ENCODE data around the gene EML5. TPM values are rescaled to one million over a fixed set of nuclear protein-coding genes. Genes with fewer than 3 reads are reported as not detected.

The EML5 gene
- total RNA-seq, 1 donor, result under 0.01 TPM

DNA sequence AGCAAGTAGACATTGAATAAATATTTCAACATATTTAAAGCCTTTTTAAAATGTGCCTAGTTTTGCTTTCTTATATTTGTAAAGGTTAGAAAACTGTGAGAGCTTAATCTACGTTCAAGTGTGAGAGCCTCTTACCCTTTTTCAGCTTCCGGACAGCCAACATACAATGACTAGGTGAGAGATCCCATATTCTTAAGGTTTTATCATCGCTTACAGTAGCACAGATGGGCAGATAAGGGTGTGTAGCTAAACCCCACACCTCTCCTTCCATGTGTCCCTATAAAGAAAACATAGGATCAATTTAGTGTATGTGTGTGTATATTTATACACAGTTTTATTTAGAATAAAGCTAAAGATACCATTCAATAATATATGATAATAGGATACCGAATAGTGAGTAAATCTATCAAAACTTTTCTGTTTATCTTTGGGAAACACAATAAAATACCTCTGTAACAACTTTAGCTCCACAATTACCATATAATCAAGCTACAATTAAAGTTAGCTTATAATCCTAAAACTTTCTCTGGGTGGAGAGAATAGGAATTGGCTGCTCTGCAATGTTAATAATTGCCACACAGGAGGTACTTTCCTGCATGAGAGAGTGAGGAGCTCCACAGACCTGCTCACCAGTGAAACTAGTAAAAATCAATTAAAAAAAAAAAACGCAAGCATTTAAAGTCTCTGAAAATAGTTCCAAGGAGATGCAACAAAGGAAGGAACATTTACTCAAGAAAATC is 110.8 kb downstream of the EML5 start:
- DNase-seq (ENCODE audit: low read depth), result no peak
- TF ChIP-seq, protein P1, sequence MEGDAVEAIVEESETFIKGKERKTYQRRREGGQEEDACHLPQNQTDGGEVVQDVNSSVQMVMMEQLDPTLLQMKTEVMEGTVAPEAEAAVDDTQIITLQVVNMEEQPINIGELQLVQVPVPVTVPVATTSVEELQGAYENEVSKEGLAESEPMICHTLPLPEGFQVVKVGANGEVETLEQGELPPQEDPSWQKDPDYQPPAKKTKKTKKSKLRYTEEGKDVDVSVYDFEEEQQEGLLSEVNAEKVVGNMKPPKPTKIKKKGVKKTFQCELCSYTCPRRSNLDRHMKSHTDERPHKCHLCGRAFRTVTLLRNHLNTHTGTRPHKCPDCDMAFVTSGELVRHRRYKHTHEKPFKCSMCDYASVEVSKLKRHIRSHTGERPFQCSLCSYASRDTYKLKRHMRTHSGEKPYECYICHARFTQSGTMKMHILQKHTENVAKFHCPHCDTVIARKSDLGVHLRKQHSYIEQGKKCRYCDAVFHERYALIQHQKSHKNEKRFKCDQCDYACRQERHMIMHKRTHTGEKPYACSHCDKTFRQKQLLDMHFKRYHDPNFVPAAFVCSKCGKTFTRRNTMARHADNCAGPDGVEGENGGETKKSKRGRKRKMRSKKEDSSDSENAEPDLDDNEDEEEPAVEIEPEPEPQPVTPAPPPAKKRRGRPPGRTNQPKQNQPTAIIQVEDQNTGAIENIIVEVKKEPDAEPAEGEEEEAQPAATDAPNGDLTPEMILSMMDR (IDR thresholded peaks at IDR 0.05; ENCODE audit: insufficient read depth, low read length), result no peak
- no peak overlapping the region for H3K4me3 ChIP-seq (ENCODE audit: low read depth, low read length)

DNA sequence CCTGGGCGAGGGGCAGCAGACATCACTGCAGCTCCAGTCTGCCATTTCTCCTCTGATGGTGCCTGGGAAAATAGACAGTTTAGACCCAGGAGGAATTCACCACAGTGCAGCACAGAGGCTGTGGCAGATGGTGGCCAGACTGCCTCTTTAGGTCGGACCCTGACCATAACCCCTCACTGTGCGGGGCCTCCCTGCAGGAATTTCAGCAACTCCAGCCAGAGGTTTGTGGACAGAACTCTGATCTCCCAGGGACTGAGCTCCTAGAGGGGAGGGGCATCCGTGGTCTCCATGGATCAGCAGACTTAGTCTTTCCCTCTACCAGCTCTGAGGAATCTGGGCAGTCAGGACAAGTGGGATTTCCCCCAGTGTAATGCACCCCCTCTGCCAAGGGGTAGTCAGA is 123.4 kb downstream of the EML5 start:
- H3K4me3 ChIP-seq (ENCODE audit: low read depth, low read length), result no peak overlapping the region
- DNase-seq (ENCODE audit: low read depth), result no peak
- TF ChIP-seq, protein P1 (IDR thresholded peaks at IDR 0.05; ENCODE audit: insufficient read depth, low read length), result no peak

DNA sequence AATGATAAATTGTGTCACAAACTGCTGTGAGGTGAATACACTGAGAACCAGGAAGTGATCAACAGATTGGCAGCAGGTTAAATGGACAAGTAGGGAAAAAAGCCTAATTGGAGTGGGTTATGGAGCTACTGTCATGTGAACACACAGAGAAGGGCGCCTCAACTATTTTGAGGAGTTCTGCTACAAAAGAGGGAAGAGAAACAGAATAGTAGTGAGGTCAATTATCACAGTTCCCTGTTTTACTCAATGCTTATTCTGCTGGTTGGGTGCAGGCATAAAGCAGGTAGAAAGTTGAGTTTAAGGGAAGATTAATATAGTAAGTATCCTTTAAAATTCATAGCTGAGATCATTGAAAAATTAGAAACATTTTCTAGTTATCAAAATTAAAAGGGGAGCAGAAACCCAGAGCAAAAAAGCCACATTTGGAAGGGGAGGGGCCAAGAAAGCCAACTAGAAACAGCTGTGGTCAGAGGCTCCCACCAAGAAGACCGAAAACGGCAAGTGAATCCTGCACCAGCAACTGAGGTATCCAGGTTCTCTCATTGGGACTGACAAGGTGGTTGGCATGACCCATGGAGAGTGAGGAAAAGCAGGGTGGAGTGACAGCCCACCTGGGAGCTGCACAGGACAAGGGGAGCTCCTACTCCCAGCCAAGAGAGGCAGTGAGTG is 124.2 kb downstream of the EML5 start:
- no peak for DNase-seq (ENCODE audit: low read depth)
- H3K4me3 ChIP-seq (ENCODE audit: low read depth, low read length), result no peak overlapping the region
- TF ChIP-seq, protein P1 (IDR thresholded peaks at IDR 0.05; ENCODE audit: insufficient read depth, low read length), result no peak

DNA sequence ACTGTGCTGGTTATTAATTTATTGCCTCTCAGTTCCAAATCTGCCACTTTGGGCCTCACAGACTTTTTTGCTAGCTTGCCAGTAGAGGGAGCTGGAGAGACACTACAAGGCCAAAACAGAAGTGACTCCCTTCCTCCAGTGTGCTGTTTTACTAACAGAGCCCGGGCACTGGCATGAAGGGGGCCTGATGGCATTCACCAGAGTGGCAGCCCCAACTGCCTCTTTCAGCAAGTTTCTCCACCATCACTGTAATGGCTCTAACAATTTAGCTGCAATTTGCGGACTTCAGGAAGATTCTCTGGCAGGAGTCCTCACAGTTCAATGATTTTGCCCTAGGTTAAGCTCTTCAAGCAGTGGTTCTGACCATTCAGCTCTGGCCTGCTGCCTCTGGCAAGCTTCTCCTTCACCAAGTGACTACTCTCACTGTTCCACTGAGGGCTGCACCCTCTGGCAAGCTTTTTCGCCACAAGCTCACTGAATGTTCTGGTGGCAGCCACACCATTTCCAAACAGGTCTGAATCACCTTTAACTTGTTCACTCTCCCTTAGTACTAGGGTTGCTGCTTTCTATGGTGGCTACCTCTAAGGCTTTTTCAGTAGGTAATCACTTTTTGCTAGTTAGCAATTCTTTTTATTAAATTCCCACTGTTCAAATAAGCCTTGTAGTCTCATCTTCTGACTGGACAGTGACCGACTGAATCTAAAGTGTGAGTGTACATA is 125.0 kb downstream of the EML5 start:
- TF ChIP-seq, protein P1 (IDR thresholded peaks at IDR 0.05; ENCODE audit: insufficient read depth, low read length), result peak; percentile 92
- DNase-seq (ENCODE audit: low read depth), result peak; percentile 83
- no peak overlapping the region for H3K4me3 ChIP-seq (ENCODE audit: low read depth, low read length)

DNA sequence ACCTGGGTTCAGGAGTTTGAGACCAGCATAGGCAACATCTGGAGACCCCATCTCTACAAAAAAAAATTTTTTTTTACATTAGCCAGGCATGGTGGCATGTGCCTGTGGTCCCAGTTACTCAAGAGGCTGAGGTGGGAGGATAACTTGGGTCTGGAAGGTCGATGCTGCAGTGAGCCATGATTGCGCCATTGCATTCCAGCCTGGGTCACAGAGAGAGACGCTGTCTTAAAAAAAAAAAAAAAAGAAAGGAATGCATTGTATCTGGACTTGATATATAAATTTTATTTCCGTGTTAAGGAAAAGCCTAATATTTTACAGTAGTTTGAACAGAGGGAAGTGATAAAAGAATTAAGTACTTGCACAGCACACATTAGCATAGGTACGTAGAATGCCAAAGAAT is 132.7 kb downstream of the EML5 start:
- TF ChIP-seq, protein P1 (IDR thresholded peaks at IDR 0.05; ENCODE audit: insufficient read depth, low read length), result no peak
- peak; percentile 7 for DNase-seq (ENCODE audit: low read depth)
- no peak overlapping the region for H3K4me3 ChIP-seq (ENCODE audit: low read depth, low read length)

DNA sequence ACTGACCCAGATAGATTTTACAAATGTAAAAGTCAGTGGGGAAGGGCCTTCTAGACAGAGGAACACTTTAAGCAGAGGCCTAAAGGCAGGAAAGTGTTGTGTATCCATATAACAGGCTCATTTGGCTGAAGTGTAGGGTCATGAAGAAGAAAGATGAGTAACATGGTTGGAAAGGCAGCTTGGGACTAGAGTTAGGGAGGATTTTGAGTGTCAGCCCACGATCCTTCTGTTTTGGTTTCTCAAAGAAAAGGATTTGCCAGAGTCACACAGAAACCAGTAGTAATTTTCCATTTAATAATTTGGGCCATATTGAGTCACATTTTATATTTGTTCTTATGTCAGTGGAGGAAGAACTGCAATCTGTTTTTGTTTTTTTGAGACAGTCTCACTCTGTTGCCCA is 153.5 kb downstream of the EML5 start:
- no peak for DNase-seq (ENCODE audit: low read depth)
- H3K4me3 ChIP-seq (ENCODE audit: low read depth, low read length), result no peak overlapping the region
- TF ChIP-seq, protein P1 (IDR thresholded peaks at IDR 0.05; ENCODE audit: insufficient read depth, low read length), result no peak

Measured in fibroblast of the aortic adventitia (primary cell).